HG03280 (cell line): ENCODE measurements around the gene PATJ.
"Not testable (repeated sequence)": the region's sequence is repeated elsewhere in the genome, so short reads cannot be mapped to it uniquely, and the experiment has no call there.

Source experiments
- ATAC-seq: cut with Tn5 transposase; IDR thresholded peaks from one replicate; pipeline ENCODE4 v1.9.1; 2021; ENCODE audit warnings: mild to moderate bottlenecking, moderate library complexity; ENCODE audit not compliant: unreplicated experiment

The PATJ gene

GRCh38 chr1:62144238-62144831 lies 402.1 kb downstream of the PATJ start:
- peak; percentile 59 for ATAC-seq

GRCh38 chr1:62159940-62160348 lies 417.7 kb downstream of the PATJ start:
- no peak for ATAC-seq

GRCh38 chr1:62161711-62162110 lies 419.4 kb downstream of the PATJ start:
- no peak for ATAC-seq

- ATAC-seq = not testable (repeated sequence)
These were observed 428.1 kb downstream of the PATJ start for GRCh38 chr1:62170380-62170779.

GRCh38 chr1:62175568-62176179 lies 433.4 kb downstream of the PATJ start:
- no peak for ATAC-seq

- ATAC-seq = no peak
These were observed 434.5 kb downstream of the PATJ start for GRCh38 chr1:62176597-62177312.

GRCh38 chr1:62177621-62178020 lies 435.3 kb downstream of the PATJ start:
- ATAC-seq = no peak

GRCh38 chr1:62178372-62178771 lies 436.1 kb downstream of the PATJ start:
- ATAC-seq = no peak

GRCh38 chr1:62180054-62180453 lies 437.8 kb downstream of the PATJ start:
- ATAC-seq = not testable (repeated sequence)

- no peak for ATAC-seq
These were observed 438.4 kb downstream of the PATJ start for GRCh38 chr1:62180639-62181038.

- no peak for ATAC-seq
These were observed 439.3 kb downstream of the PATJ start for GRCh38 chr1:62181532-62181931.

- not testable (repeated sequence) for ATAC-seq
These were observed 439.9 kb downstream of the PATJ start for GRCh38 chr1:62182157-62182556.

GRCh38 chr1:62183164-62184020 lies 441.1 kb downstream of the PATJ start:
- ATAC-seq = not testable (repeated sequence)

GRCh38 chr1:62184336-62184735 lies 442.1 kb downstream of the PATJ start:
- no peak for ATAC-seq

GRCh38 chr1:62185233-62185632 lies 443.0 kb downstream of the PATJ start:
- not testable (repeated sequence) for ATAC-seq

GRCh38 chr1:62185677-62186076 lies 443.4 kb downstream of the PATJ start:
- ATAC-seq = no peak

GRCh38 chr1:62187548-62187947 lies 445.3 kb downstream of the PATJ start:
- ATAC-seq = no peak

- no peak for ATAC-seq
These were observed 445.8 kb downstream of the PATJ start for GRCh38 chr1:62188111-62188510.

GRCh38 chr1:62194651-62195544 lies 452.6 kb downstream of the PATJ start, which contains the start of gene L1TD1:
Gene L1TD1, plus strand, starts transcription at chr1:62194849. Its CDS starts 11,780 bp downstream, at chr1:62206629.
- no peak for ATAC-seq

GRCh38 chr1:62196086-62196690 lies 453.9 kb downstream of the PATJ start:
- no peak for ATAC-seq
